ENCODE measurements around the gene OR14J1.
"Not testable (repeated sequence)": the region's sequence is repeated elsewhere in the genome, so short reads cannot be mapped to it uniquely, and the experiment has no call there.

The OR14J1 gene, protein sequence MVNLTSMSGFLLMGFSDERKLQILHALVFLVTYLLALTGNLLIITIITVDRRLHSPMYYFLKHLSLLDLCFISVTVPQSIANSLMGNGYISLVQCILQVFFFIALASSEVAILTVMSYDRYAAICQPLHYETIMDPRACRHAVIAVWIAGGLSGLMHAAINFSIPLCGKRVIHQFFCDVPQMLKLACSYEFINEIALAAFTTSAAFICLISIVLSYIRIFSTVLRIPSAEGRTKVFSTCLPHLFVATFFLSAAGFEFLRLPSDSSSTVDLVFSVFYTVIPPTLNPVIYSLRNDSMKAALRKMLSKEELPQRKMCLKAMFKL

GRCh38 chr6:29301316-29301715 is at the start of gene OR14J1:
Gene OR14J1, plus strand, starts transcription at chr6:29301701. Its CDS starts 4,989 bp downstream, at chr6:29306690.
- DNase-seq (ENCODE audit: low read depth in 2 of 2): no peak

- DNase-seq (ENCODE audit: low read depth in 2 of 2): no peak
Measured at GRCh38 chr6:29251736-29252135, 49.8 kb upstream of the OR14J1 start.

- DNase-seq (ENCODE audit: low read depth in 2 of 2): no peak
Measured at GRCh38 chr6:29255530-29255929, 46.0 kb upstream of the OR14J1 start.

GRCh38 chr6:29259721-29260120 is 41.8 kb upstream of the OR14J1 start:
- no peak for DNase-seq (ENCODE audit: low read depth in 2 of 2)

DNA sequence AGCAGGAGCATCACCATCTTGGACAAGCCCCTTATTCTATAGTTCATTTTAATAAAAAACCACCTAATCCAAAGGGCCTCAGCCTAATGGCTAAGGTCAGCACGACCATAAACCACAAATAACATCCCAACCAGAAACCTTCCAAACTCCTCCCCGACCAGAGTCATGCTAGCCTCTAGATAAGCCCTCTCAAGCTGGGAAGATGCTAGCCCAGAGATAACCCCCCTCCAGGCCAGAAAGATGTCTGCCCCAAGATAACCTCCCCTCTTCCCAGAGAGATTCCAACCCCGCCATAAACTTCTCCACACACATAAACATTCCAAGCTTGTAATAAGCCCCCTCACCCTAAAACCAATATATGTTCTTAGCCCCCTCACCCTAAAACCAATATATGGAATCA is 38.5 kb upstream of the OR14J1 start:
- no peak for DNase-seq (ENCODE audit: low read depth in 2 of 2)

DNA sequence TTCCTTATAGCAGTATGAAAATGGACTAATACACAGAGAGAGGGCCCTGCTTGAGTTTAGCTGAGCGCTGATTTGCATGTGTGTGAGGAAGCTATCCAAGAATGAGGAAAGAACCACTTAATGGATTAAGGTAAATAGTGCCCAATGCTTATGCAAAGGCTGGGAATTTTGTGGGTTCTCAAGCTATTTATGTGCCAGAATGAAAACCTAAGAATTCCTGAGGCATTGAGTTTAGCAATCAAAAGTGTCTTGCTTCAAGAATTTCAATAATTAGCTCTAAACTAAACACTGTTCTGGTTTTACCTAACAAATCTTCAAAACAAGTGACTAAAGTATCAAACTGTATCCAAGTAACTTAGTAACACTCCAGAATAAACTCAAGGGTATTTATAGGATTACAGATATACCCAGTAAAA is 7.0 kb upstream of the OR14J1 start:
- no peak for DNase-seq (ENCODE audit: low read depth in 2 of 2)

DNA sequence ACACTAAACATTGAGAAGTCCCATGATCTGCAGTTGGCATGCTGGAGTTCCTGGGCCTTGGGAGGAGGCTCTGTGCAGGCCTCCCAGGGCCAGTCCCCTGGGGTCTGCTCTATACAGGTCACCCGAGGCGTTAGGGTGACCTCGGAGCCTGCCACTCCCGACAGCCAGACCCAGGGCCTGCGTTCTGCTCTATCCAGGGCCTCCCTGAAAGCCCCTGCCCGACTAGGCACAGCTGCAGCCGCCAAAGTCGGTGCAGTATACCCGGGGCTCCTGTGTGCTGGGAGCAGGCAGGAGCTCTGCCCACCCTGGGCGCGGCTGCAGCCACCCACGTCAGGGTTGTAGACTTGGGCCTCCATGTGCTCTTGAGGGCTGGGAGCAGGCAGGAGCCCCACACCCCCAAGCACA is 6.3 kb upstream of the OR14J1 start:
- no peak for DNase-seq (ENCODE audit: low read depth in 2 of 2)

DNA sequence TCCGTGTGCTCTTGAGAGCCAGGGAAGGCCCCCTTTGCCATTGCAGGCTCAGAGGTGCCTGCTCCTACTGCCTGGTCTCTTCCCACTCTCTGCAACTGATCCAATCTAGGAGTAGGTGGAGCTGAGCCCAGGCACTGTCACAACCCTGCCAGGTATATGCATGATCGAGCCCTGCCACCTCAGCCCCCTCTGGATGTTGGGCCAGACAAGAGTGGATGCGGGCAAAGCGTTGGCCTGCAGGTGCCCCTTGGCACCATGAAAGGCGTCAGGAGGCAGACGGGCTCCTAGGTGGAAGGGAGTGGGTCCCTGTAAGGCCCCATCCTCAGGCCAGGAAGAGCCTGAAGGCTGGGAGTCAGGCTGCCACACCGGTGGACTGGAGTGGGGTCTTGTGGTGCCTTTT is 5.9 kb upstream of the OR14J1 start:
- no peak for DNase-seq (ENCODE audit: low read depth in 2 of 2)

- no peak for DNase-seq (ENCODE audit: low read depth in 2 of 2)
Measured at GRCh38 chr6:29319931-29320330, 18.4 kb downstream of the OR14J1 start.

GRCh38 chr6:29323332-29323731 is 21.8 kb downstream of the OR14J1 start:
- not testable (repeated sequence) for DNase-seq (ENCODE audit: low read depth in 2 of 2)

DNA sequence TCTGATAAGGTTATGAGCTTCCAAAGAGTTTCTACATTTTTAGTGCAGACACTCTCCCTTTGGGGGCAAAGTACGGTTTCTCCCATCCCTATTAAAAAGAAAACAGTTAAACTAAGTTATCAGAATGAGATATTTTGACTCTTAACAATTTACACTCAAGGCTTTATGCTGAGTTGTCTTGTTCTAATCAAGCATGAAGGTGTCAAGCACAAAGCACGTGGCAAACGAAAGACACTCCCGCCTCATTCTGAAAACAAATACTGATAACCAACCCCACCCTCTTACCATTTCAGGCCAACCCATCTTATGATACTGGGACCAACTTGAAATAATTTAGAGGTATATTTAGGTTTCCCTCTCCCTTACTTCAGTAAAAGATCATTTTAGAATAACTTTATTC is 24.3 kb downstream of the OR14J1 start:
- no peak for DNase-seq (ENCODE audit: low read depth in 2 of 2)

- no peak for DNase-seq (ENCODE audit: low read depth in 2 of 2)
Measured at GRCh38 chr6:29332676-29333075, 31.2 kb downstream of the OR14J1 start.

- no peak for DNase-seq (ENCODE audit: low read depth in 2 of 2)
Measured at GRCh38 chr6:29336269-29336668, 34.8 kb downstream of the OR14J1 start.

- DNase-seq (ENCODE audit: low read depth in 2 of 2): no peak
Measured at GRCh38 chr6:29345380-29345779, 43.9 kb downstream of the OR14J1 start.

- not testable (repeated sequence) for DNase-seq (ENCODE audit: low read depth in 2 of 2)
Measured at GRCh38 chr6:29349348-29349747, 47.8 kb downstream of the OR14J1 start.

GRCh38 chr6:29354980-29355379 is 53.5 kb downstream of the OR14J1 start:
- DNase-seq (ENCODE audit: low read depth in 2 of 2): no peak

GRCh38 chr6:29355603-29356002 is 54.1 kb downstream of the OR14J1 start:
- DNase-seq (ENCODE audit: low read depth in 2 of 2): no peak
